ENCODE results near the gene PARP9. TPM values are rescaled to one million over a fixed set of nuclear protein-coding genes. Genes with fewer than 3 reads are reported as not detected.
A peak's percentile ranks its signal among the peaks of the same experiment; 100 is the strongest.

The PARP9 gene
- total and polyA plus RNA-seq, 2 of the 8 experiments (the other 6 are each of a cell fraction or from before 2014, with no cell fraction given): 3.7 to 4.5 TPM

DNA sequence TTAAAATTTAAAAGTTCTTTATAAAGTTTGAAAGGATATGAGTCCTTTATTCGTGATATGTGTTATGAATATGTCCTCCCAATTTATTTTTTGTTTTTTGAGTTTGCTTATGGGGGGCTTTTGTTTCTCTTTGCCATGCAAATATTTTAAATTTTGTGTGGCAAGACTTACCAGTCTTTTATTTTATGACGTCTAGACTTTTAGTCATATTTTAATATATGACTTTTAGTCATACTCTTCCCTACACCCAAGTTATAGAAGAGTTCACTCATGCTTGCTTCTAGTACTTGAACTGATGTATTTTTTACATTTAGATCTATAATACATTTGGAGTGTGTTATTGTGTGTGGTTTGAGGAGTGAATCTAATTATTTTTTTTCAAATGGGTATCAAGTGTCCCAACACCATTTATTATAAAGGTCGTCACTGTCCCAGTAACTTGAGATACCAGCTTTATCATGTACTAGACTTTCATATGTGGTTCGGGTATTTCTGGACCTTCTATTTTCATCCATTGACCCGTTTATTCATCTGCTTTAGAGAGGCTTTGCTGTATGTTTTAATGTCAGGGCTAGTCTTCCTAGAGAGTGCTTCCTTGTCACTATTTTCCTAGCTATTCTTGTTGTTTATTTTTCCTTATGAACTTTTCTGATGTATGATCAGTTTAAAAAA is 14.1 kb upstream of the PARP9 start:
- H3K4me3 ChIP-seq (ENCODE audit: extremely low read depth in 1 of 4, insufficient read depth in 2 of 4, low read depth in 3 of 4, low read length in 4 of 4): peak overlapping the region; percentile 32 to 61 (median 40); a peak in 5 of 8 replicates
- WGBS, 2 experiments (ENCODE audit: extremely low coverage in 1 of 2, insufficient coverage in 1 of 2, insufficient read length in 1 of 2, insufficient replicate concordance in 2 of 2, low coverage in 1 of 2, low lambda C conversion rate in 2 of 2, missing lambda C conversion rate in 1 of 2): 62% methylated on average over 5 of the region's 5 CpGs; no CpG with 5 or more reads in 1 of the 2 experiments
- no peaks in the 10 kb centered on the region for H3K79me2 ChIP-seq (ENCODE audit: control insufficient read depth in 1 of 2, insufficient read depth in 2 of 2, low read length in 2 of 2)
- TF ChIP-seq FOSL1 (IDR thresholded peaks at IDR 0.05; ENCODE audit: insufficient read depth, low read depth, low read length): no peak
- no peak for TF ChIP-seq CBX8 (IDR thresholded peaks at IDR 0.05; ENCODE audit: borderline replicate concordance, low read depth, low read length)
- no peak for TF ChIP-seq POLR2A (IDR thresholded peaks at IDR 0.05; ENCODE audit: control extremely low read depth in 1 of 2, low read depth in 2 of 2, low read length in 2 of 2)
- no peak for TF ChIP-seq TEAD4 (IDR thresholded peaks at IDR 0.05; ENCODE audit: low read depth, low read length)
- no peak for TF ChIP-seq SIN3A (conservative IDR thresholded peaks at IDR 0.05 in 1 of 2, IDR thresholded peaks at IDR 0.05 in 1 of 2; ENCODE audit: low read depth in 1 of 2, low read length in 2 of 2)
- TF ChIP-seq BRCA1 (IDR thresholded peaks at IDR 0.05; ENCODE audit: low read depth, low read length): no peak
- no peak for TF ChIP-seq KDM5A (IDR thresholded peaks at IDR 0.05; ENCODE audit: low read length)
- TF ChIP-seq, protein P1, sequence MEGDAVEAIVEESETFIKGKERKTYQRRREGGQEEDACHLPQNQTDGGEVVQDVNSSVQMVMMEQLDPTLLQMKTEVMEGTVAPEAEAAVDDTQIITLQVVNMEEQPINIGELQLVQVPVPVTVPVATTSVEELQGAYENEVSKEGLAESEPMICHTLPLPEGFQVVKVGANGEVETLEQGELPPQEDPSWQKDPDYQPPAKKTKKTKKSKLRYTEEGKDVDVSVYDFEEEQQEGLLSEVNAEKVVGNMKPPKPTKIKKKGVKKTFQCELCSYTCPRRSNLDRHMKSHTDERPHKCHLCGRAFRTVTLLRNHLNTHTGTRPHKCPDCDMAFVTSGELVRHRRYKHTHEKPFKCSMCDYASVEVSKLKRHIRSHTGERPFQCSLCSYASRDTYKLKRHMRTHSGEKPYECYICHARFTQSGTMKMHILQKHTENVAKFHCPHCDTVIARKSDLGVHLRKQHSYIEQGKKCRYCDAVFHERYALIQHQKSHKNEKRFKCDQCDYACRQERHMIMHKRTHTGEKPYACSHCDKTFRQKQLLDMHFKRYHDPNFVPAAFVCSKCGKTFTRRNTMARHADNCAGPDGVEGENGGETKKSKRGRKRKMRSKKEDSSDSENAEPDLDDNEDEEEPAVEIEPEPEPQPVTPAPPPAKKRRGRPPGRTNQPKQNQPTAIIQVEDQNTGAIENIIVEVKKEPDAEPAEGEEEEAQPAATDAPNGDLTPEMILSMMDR (IDR thresholded peaks at IDR 0.05; ENCODE audit: control extremely low read depth in 1 of 3, insufficient read depth in 1 of 3, low read depth in 1 of 3, low read length in 3 of 3): no peak
- TF ChIP-seq BACH1 (IDR thresholded peaks at IDR 0.05; ENCODE audit: low read length): no peak
- TF ChIP-seq YY1 (IDR thresholded peaks at IDR 0.05; ENCODE audit: low read depth, low read length): no peak

More for the DNA sequence above, 14.1 kb upstream of the PARP9 start:
- no peak overlapping the region for H4K5ac ChIP-seq (ENCODE audit: insufficient read length, low read depth, low read length)
- H3K14ac ChIP-seq (ENCODE audit: insufficient read length): no peak overlapping the region
- H2BK120ac ChIP-seq (replicated peaks; ENCODE audit: low read depth, low read length): no peak overlapping the region
- no peak overlapping the region for H2BK5ac ChIP-seq (ENCODE audit: low read depth, low read length)
- H3K4me1 ChIP-seq (replicated peaks in 1 of 4; ENCODE audit: control insufficient read depth in 3 of 4, insufficient read depth in 4 of 4, low read length in 3 of 4): peaks cover 0 to 3% (median 1%) of the 10 kb centered on the region in 4 experiments; a peak in 3 of 7 replicates
- POLR2A ChIA-PET (ENCODE audit: partially characterized antibody): interaction anchor here (0.7 kb wide), 1 partner anchor 41 kb away, joined by 4 read pairs; no protein-coding TSS in a partner anchor
- FAIRE-seq: no peak
- no peak overlapping the region for H3K18ac ChIP-seq (ENCODE audit: extremely low read depth, low read length)
- no peaks in the 10 kb centered on the region for H4K20me1 ChIP-seq (replicated peaks in 1 of 2; ENCODE audit: control insufficient read depth in 1 of 2, insufficient read depth in 2 of 2, low read length in 2 of 2)
- H3K4me2 ChIP-seq (ENCODE audit: insufficient read depth in 1 of 2, low read depth in 2 of 2, low read length in 2 of 2): peak overlapping the region; percentile 66 to 74; a peak in 3 of 4 replicates
- CTCF ChIA-PET (ENCODE audit: partially characterized antibody): interaction anchor here (1.4 kb wide), 1 partner anchor 101 kb away, joined by 4 read pairs; no protein-coding TSS in a partner anchor
- no peak overlapping the region for H3K23ac ChIP-seq (ENCODE audit: insufficient read length)
- H4K91ac ChIP-seq (replicated peaks; ENCODE audit: insufficient read length, low read length): no peak overlapping the region
- H3K9me3 ChIP-seq (ENCODE audit: insufficient read depth in 2 of 2, low read depth in 1 of 2, low read length in 1 of 2): peaks cover 7 to 8% of the 10 kb centered on the region in 2 experiments; a peak in 3 of 4 replicates
- no peak overlapping the region for H2BK15ac ChIP-seq (ENCODE audit: low read length)
- H2AFZ ChIP-seq (ENCODE audit: low read length): no peak overlapping the region
- no peak overlapping the region for H2BK12ac ChIP-seq (ENCODE audit: low read depth, low read length)
- H3K79me1 ChIP-seq (ENCODE audit: low read depth, low read length): no peaks in the 10 kb centered on the region
- no peaks in the 10 kb centered on the region; the same call in 1 of the 2 replicates for H3K23me2 ChIP-seq (ENCODE audit: low read depth, low read length)
- H3K36me3 ChIP-seq (ENCODE audit: control insufficient read depth in 2 of 4, insufficient read depth in 4 of 4, low read length in 3 of 4): peaks cover 0 to 3% (median 0%) of the 10 kb centered on the region in 4 experiments; a peak in 1 of 8 replicates
- no peak overlapping the region for H4K8ac ChIP-seq (ENCODE audit: extremely low read depth, insufficient read depth, low read length)
- H2BK20ac ChIP-seq (ENCODE audit: low read length): no peak overlapping the region
- no peak overlapping the region for H3K27ac ChIP-seq (ENCODE audit: low read depth, low read length)
- no peak overlapping the region for H3K56ac ChIP-seq (replicated peaks; ENCODE audit: insufficient read length, low read depth, low read length)
- no peak overlapping the region for H3K4ac ChIP-seq (replicated peaks; ENCODE audit: insufficient read length, low read depth, low read length)
- H3K9ac ChIP-seq (replicated peaks in 1 of 4; ENCODE audit: extremely low read depth in 1 of 4, low read depth in 3 of 4, low read length in 3 of 4): no peak overlapping the region
- no peak for DNase-seq (ENCODE audit: low read depth in 1 of 2, low spot score in 2 of 2)
- no peak overlapping the region for H2AK5ac ChIP-seq (ENCODE audit: low read depth, low read length)
- H3K27me3 ChIP-seq (replicated peaks in 1 of 4; ENCODE audit: control insufficient read depth in 3 of 4, extremely low read depth in 1 of 4, insufficient read depth in 3 of 4, low read length in 3 of 4): peaks cover 0 to 10% (median 7%) of the 10 kb centered on the region in 4 experiments; a peak in 4 of 7 replicates
